ENCODE results near the gene PLCL2.

- TF ChIP-seq CEBPB (IDR thresholded peaks at IDR 0.05; ENCODE audit: borderline replicate concordance in 1 of 2, low read depth in 2 of 2, low read length in 2 of 2) (no peak), POLR2A (IDR thresholded peaks at IDR 0.05; ENCODE audit: low read depth, low read length) (no peak), CTCF (IDR thresholded peaks at IDR 0.05 in 2 of 3, conservative IDR thresholded peaks at IDR 0.05 in 1 of 3; ENCODE audit: control insufficient read depth in 2 of 3, extremely low read depth in 1 of 3, insufficient read depth in 1 of 3, low read depth in 3 of 3, low read length in 3 of 3) (no peak), FOXK2 (IDR thresholded peaks at IDR 0.05) (no peak), ETV6 (conservative IDR thresholded peaks at IDR 0.05 in 1 of 2, IDR thresholded peaks at IDR 0.05 in 1 of 2; ENCODE audit: borderline replicate concordance in 1 of 2, low read depth in 1 of 2) (no peak), EP300 (IDR thresholded peaks at IDR 0.05; ENCODE audit: borderline replicate concordance in 1 of 2, control insufficient read depth in 1 of 2, low read depth in 2 of 2, low read length in 2 of 2) (no peak), NFYA (IDR thresholded peaks at IDR 0.05; ENCODE audit: borderline replicate concordance, low read depth, low read length) (no peak), NFYB (IDR thresholded peaks at IDR 0.05; ENCODE audit: insufficient read depth, low read depth, low read length) (no peak), EGR1 (IDR thresholded peaks at IDR 0.05; ENCODE audit: borderline replicate concordance in 1 of 2, low read depth in 2 of 2, low read length in 2 of 2) (no peak), BHLHE40 (IDR thresholded peaks at IDR 0.05; ENCODE audit: borderline replicate concordance in 1 of 2, low read depth in 2 of 2, low read length in 1 of 2) (no peak), MXI1 (IDR thresholded peaks at IDR 0.05; ENCODE audit: low read depth, low read length) (no peak), ZNF24 (IDR thresholded peaks at IDR 0.05) (no peak), SREBF1 (IDR thresholded peaks at IDR 0.05; ENCODE audit: low read length) (no peak)
- TF ChIP-seq, protein P1, sequence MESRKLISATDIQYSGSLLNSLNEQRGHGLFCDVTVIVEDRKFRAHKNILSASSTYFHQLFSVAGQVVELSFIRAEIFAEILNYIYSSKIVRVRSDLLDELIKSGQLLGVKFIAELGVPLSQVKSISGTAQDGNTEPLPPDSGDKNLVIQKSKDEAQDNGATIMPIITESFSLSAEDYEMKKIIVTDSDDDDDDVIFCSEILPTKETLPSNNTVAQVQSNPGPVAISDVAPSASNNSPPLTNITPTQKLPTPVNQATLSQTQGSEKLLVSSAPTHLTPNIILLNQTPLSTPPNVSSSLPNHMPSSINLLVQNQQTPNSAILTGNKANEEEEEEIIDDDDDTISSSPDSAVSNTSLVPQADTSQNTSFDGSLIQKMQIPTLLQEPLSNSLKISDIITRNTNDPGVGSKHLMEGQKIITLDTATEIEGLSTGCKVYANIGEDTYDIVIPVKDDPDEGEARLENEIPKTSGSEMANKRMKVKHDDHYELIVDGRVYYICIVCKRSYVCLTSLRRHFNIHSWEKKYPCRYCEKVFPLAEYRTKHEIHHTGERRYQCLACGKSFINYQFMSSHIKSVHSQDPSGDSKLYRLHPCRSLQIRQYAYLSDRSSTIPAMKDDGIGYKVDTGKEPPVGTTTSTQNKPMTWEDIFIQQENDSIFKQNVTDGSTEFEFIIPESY (IDR thresholded peaks at IDR 0.05), result no peak
Observed at GRCh38 chr3:16994854-16995525, 110.2 kb downstream of the PLCL2 start.

All from GM12878 (cell line).